Measurements from ENCODE around the gene RCBTB2.

- TF ChIP-seq TCF12 (IDR thresholded peaks at IDR 0.05; ENCODE audit: low read depth) (no peak), TAF1 (IDR thresholded peaks at IDR 0.05; ENCODE audit: low read depth) (no peak), EP300 (IDR thresholded peaks at IDR 0.05; ENCODE audit: borderline replicate concordance) (no peak), CEBPB (IDR thresholded peaks at IDR 0.05) (no peak), TEAD4 (IDR thresholded peaks at IDR 0.05) (no peak), RAD21 (IDR thresholded peaks at IDR 0.05; ENCODE audit: low read depth) (no peak)
- TF ChIP-seq, protein P1, sequence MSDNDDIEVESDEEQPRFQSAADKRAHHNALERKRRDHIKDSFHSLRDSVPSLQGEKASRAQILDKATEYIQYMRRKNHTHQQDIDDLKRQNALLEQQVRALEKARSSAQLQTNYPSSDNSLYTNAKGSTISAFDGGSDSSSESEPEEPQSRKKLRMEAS (IDR thresholded peaks at IDR 0.05) = no peak
- TF ChIP-seq, protein P2, sequence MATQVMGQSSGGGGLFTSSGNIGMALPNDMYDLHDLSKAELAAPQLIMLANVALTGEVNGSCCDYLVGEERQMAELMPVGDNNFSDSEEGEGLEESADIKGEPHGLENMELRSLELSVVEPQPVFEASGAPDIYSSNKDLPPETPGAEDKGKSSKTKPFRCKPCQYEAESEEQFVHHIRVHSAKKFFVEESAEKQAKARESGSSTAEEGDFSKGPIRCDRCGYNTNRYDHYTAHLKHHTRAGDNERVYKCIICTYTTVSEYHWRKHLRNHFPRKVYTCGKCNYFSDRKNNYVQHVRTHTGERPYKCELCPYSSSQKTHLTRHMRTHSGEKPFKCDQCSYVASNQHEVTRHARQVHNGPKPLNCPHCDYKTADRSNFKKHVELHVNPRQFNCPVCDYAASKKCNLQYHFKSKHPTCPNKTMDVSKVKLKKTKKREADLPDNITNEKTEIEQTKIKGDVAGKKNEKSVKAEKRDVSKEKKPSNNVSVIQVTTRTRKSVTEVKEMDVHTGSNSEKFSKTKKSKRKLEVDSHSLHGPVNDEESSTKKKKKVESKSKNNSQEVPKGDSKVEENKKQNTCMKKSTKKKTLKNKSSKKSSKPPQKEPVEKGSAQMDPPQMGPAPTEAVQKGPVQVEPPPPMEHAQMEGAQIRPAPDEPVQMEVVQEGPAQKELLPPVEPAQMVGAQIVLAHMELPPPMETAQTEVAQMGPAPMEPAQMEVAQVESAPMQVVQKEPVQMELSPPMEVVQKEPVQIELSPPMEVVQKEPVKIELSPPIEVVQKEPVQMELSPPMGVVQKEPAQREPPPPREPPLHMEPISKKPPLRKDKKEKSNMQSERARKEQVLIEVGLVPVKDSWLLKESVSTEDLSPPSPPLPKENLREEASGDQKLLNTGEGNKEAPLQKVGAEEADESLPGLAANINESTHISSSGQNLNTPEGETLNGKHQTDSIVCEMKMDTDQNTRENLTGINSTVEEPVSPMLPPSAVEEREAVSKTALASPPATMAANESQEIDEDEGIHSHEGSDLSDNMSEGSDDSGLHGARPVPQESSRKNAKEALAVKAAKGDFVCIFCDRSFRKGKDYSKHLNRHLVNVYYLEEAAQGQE (IDR thresholded peaks at IDR 0.05; ENCODE audit: low read depth) = no peak
Measured at GRCh38 chr13:48559638-48560320, 26.9 kb upstream of the RCBTB2 start.

Measured in Ishikawa (cell line).